ENCODE results near the gene SNRPD3. TPM values are rescaled to one million over a fixed set of nuclear protein-coding genes. Genes with fewer than 3 reads are reported as not detected.
"Not testable (repeated sequence)": the region's sequence is repeated elsewhere in the genome, so short reads cannot be mapped to it uniquely, and the experiment has no call there.

SNRPD3 gene
- polyA plus RNA-seq, 1 donor = 145 TPM

DNA sequence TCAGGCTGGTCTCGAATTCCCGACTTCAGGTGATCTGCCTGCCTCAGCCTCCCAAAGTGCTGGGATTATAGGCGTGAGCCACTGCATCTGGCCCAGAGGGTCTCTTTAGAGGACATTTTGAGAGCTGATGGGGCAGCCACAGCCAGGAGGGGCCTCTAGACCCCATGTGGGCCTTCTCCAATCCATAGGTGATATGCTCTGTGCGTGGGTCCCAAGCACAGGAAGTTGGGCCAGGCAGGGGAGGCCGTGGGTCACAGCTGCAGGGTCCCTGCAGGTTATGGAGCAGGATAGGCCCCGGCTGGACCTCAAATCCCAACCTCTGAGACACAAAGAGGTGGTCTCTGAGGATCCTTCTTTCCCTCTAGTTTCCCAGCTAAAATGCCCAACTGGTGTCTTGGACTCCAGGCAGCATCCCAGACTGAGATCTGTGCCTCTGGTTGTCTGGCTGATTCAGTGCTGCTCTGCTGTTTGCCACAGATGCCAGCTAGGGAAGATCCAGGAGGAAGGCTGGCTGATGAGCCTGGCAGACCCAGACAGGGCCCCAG lies 35.6 kb downstream of the SNRPD3 start:
- H3K4me3 ChIP-seq (ENCODE audit: low read length) = no peak overlapping the region
- no peak overlapping the region for H3K27ac ChIP-seq (ENCODE audit: low read length)
- DNase-seq = no peak
- WGBS (ENCODE audit: insufficient coverage, low lambda C conversion rate) = no CpG with 5 or more reads among the region's 6 CpGs
- no peaks in the 10 kb centered on the region for H3K27me3 ChIP-seq (ENCODE audit: control insufficient read depth, insufficient read depth, low read length)
- no peaks in the 10 kb centered on the region for H3K9me3 ChIP-seq (ENCODE audit: control insufficient read depth, low read depth, low read length)
- H3K36me3 ChIP-seq (ENCODE audit: control insufficient read depth, insufficient read depth, low read length) = peaks cover 28% of the 10 kb centered on the region
- H3K4me1 ChIP-seq (ENCODE audit: control insufficient read depth, insufficient read depth, low read length) = peaks cover 23% of the 10 kb centered on the region

DNA sequence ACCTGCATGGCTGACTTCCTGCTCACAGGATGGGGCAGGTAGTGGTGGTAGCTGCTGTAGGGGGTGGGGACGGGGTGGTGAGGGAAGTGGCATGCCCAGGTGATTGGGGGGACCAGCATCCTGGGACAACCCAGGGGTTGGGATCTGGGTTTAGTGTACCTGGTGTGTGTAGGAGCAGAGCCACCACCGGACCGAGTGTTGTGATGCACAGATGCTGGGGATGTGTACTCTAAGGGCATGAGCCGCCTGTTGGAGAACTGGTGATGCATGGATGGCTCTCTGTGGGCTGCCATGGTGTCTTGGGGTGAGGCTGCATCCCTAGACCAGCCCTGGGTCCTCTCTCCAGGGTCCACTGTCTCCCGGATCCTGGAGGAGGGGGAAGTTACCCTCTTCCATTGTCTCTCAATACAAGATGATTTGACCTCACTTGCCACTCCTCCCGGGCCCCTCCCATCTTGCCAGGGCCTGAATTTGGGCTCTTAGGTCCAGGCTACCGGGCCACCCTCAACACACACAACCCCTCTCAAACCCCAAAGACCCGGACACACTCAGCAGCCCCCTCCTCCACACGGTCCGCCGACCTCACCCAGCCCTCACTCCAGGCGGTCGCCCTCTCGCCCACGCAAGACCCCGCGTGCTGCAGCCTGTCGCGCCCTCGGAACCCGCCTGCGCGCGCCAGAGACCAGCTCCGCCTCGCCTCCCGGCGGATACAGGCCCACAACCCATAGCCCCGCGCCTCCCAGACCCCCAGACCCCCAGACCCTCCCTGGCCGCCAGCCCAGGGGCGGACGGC lies 36.5 kb downstream of the SNRPD3 start:
- Histone ChIP-seq H3K27me3 (ENCODE audit: control insufficient read depth, insufficient read depth, low read length) (no peaks in the 10 kb centered on the region), H3K36me3 (ENCODE audit: control insufficient read depth, insufficient read depth, low read length) (peaks cover 24% of the 10 kb centered on the region), H3K9me3 (ENCODE audit: control insufficient read depth, low read depth, low read length) (no peaks in the 10 kb centered on the region), H3K4me1 (ENCODE audit: control insufficient read depth, insufficient read depth, low read length) (peaks cover 23% of the 10 kb centered on the region), H3K4me3 (ENCODE audit: low read length) (peak overlapping the region; percentile 70), H3K27ac (ENCODE audit: low read length) (peak overlapping the region; percentile 75)
- DNase-seq = peak in 1 of 2 donors; percentile 49
- no CpG with 5 or more reads among the region's 33 CpGs for WGBS (ENCODE audit: insufficient coverage, low lambda C conversion rate)

DNA sequence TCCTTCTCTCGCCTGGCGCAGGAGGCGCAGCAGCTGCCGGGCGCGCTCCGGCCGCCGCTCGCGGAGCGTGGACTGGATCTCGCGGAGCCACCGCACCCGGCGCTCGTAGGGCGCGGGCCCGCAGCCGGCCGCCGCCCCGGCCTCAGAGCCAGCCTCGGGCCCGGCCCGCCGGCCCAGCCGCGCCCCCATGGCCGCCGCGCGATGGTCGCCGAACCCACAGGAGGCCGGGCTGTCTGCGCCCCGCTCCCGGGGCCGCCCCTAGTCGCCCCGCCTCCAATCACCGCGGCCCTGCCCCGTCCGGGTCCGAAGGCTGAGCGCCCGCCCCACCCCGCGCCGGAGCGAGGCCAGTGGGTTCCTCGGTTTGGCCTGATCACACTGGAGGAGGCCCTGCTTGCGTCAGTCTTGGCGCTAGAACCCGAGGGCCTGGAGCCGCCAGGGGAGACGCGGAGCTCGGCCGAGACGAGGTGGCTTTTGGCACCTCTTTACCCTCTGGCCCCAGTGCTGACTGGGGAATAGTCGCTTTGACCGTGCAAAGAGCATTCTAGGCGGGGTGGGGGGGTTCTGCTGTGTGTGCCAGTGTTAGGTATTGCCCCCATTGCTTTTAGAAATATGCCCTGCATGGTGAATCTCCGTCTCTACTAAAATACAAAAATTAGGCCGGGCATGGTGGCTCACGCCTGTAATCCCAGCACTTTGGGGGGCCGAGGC lies 37.2 kb downstream of the SNRPD3 start, which contains the start of gene LRRC75B:
Gene LRRC75B (minus strand): TSS at position 223 of the 708 bp plus-strand sequence. CDS start 34 bp downstream, at position 189.
- DNase-seq = peak; percentile 91 to 96
- Histone ChIP-seq H3K36me3 (ENCODE audit: control insufficient read depth, insufficient read depth, low read length) (peaks cover 17% of the 10 kb centered on the region), H3K9me3 (ENCODE audit: control insufficient read depth, low read depth, low read length) (no peaks in the 10 kb centered on the region), H3K27me3 (ENCODE audit: control insufficient read depth, insufficient read depth, low read length) (no peaks in the 10 kb centered on the region), H3K4me3 (ENCODE audit: low read length) (peak within 1 kb of the TSS; percentile 70), H3K27ac (ENCODE audit: low read length) (peak within 1 kb of the TSS; percentile 92), H3K4me1 (ENCODE audit: control insufficient read depth, insufficient read depth, low read length) (peaks cover 23% of the 10 kb centered on the region)
- no CpG with 5 or more reads among the region's 72 CpGs for WGBS (ENCODE audit: insufficient coverage, low lambda C conversion rate)

DNA sequence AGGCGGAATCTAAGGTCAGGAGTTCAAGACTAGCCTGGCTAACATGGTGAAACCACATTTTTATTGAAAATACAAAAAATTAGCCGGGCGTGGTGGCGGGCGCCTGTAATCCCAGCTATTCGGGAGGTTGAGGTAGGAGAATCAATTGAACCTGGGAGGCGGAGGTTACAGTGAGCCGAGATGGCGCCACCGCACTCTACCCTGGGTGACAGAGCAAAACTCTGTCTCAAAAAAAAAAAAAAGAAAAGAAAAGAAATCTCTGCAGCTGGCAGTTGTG lies 37.7 kb downstream of the SNRPD3 start:
- not testable (repeated sequence) for H3K27me3 ChIP-seq (ENCODE audit: control insufficient read depth, insufficient read depth, low read length); H3K9me3 ChIP-seq (ENCODE audit: control insufficient read depth, low read depth, low read length); DNase-seq
- 81% methylated on average over 6 of the region's 10 CpGs for WGBS (ENCODE audit: insufficient coverage, low lambda C conversion rate)
- peaks cover 12% of the 10 kb centered on the region for H3K36me3 ChIP-seq (ENCODE audit: control insufficient read depth, insufficient read depth, low read length)
- peak overlapping the region; percentile 92 for H3K27ac ChIP-seq (ENCODE audit: low read length)
- peak overlapping the region; percentile 41 for H3K4me3 ChIP-seq (ENCODE audit: low read length)
- peaks cover 23% of the 10 kb centered on the region for H3K4me1 ChIP-seq (ENCODE audit: control insufficient read depth, insufficient read depth, low read length)

DNA sequence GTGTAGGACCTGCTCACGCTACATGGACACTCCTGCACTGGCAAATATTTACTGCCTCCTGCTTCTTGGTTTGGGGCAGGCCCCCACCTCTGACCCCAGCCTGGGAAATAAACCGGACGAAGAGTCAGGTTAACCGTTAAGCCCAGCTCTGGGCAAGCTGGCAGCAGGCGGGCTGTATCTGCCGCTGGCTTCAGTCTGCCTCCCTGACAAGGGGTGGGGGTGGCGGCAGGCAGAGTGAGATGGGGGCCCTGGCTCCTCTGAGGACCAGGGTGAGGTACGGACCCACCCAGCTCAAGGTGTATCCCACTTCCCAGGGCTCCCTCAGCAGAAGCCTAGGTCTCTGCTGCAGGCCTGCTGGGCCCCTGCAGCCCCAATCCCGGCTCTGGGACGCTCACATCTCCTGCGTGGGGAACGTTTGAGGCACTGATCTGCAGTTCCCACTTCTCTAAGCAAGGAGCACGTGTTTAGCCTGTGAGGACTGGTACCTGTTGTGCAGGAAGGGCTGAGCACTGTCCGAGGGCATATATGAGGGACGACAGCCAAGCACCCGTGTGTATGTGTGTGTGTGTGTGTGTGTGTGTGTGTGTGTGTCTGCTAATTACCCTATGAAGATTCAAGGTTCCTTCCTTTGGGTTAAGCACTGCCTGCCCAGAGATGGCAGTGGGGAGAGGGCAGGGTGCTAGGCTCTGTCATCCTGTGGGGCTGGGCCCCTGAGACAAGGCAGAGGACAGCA lies 38.2 kb downstream of the SNRPD3 start:
- peaks cover 23% of the 10 kb centered on the region for H3K4me1 ChIP-seq (ENCODE audit: control insufficient read depth, insufficient read depth, low read length)
- peak; percentile 50 to 73 for DNase-seq
- peaks cover 7% of the 10 kb centered on the region for H3K36me3 ChIP-seq (ENCODE audit: control insufficient read depth, insufficient read depth, low read length)
- H3K4me3 ChIP-seq (ENCODE audit: low read length) = no peak overlapping the region
- peak overlapping the region; percentile 92 for H3K27ac ChIP-seq (ENCODE audit: low read length)
- no peaks in the 10 kb centered on the region for H3K27me3 ChIP-seq (ENCODE audit: control insufficient read depth, insufficient read depth, low read length)
- no peaks in the 10 kb centered on the region for H3K9me3 ChIP-seq (ENCODE audit: control insufficient read depth, low read depth, low read length)
- no CpG with 5 or more reads among the region's 16 CpGs for WGBS (ENCODE audit: insufficient coverage, low lambda C conversion rate)

DNA sequence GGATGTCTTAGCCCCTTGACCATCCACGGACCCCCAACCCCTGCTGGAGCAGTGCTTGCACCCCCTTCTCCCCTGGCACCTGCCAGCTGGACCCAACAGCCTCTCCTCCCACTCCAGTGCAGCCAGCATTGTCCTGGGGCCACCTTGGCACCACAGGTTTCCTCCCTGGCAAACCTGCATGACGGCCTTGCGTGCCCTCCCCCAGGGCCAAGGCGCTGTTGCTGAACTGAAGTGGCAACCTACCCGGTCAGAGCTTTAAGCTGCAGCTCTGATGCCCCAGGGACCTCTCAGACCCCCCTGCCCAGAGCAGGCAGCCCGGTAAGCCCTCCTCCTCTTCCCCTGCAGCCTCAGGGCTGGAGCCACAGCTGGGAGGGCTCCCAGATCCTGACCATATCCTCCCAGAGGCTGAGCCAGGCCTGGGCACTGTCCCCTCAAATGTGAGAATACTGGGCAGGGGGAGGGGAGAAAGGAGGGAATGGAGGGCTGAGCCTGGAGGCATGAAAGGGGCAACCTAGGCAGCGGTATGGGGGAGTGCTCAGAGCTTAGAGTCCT lies 38.8 kb downstream of the SNRPD3 start:
- Histone ChIP-seq H3K9me3 (ENCODE audit: control insufficient read depth, low read depth, low read length) (no peaks in the 10 kb centered on the region), H3K4me3 (ENCODE audit: low read length) (no peak overlapping the region), H3K27me3 (ENCODE audit: control insufficient read depth, insufficient read depth, low read length) (no peaks in the 10 kb centered on the region), H3K36me3 (ENCODE audit: control insufficient read depth, insufficient read depth, low read length) (peaks cover under 1% of the 10 kb centered on the region), H3K27ac (ENCODE audit: low read length) (no peak overlapping the region), H3K4me1 (ENCODE audit: control insufficient read depth, insufficient read depth, low read length) (peaks cover 28% of the 10 kb centered on the region)
- no CpG with 5 or more reads among the region's 7 CpGs for WGBS (ENCODE audit: insufficient coverage, low lambda C conversion rate)
- DNase-seq = no peak

DNA sequence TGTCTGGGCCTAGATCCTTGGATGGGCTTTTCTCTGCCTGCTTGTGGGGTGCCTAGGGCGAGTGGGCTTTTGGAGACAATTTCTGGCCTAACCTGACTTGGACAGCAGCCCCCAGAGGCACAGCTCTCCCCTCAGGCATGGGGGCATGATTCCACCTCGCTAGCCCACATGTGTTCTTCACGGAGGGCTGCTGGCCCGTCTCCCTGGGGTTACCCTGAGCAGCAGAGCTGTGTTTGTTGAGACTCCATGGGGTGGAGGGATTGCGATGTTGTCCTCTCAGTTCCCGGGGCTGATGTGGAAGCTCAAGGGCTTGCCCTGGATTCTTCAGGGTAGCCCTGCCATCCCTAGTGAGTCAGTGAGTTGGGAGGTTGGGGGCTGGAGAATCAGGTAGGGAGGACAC lies 39.4 kb downstream of the SNRPD3 start:
- WGBS (ENCODE audit: insufficient coverage, low lambda C conversion rate) = no CpG with 5 or more reads among the region's 6 CpGs
- Histone ChIP-seq H3K36me3 (ENCODE audit: control insufficient read depth, insufficient read depth, low read length) (no peaks in the 10 kb centered on the region), H3K9me3 (ENCODE audit: control insufficient read depth, low read depth, low read length) (no peaks in the 10 kb centered on the region), H3K4me1 (ENCODE audit: control insufficient read depth, insufficient read depth, low read length) (peaks cover 30% of the 10 kb centered on the region), H3K4me3 (ENCODE audit: low read length) (no peak overlapping the region), H3K27ac (ENCODE audit: low read length) (no peak overlapping the region), H3K27me3 (ENCODE audit: control insufficient read depth, insufficient read depth, low read length) (no peaks in the 10 kb centered on the region)
- no peak for DNase-seq

DNA sequence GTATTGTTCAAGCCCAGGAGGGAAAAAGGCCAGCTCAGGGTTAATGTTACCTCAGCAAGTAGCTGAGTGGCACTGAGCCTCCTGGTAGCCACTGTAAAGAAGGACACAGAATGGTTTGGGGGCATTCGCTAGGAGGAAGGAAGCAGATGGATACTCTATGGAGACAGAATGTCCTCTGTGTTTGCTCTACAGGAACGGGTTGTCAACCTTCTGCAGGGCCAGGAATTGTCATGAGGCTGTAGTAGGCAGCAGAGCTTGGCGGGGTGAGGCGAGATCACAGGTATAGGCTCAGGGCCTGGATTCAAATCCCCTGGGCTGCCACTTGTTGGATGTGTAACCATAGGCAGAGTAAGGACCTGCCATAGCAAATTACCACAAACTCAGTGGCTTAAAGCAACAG lies 40.1 kb downstream of the SNRPD3 start:
- Histone ChIP-seq H3K4me1 (ENCODE audit: control insufficient read depth, insufficient read depth, low read length) (peaks cover 35% of the 10 kb centered on the region), H3K36me3 (ENCODE audit: control insufficient read depth, insufficient read depth, low read length) (no peaks in the 10 kb centered on the region), H3K9me3 (ENCODE audit: control insufficient read depth, low read depth, low read length) (no peaks in the 10 kb centered on the region), H3K27ac (ENCODE audit: low read length) (no peak overlapping the region), H3K4me3 (ENCODE audit: low read length) (no peak overlapping the region), H3K27me3 (ENCODE audit: control insufficient read depth, insufficient read depth, low read length) (no peaks in the 10 kb centered on the region)
- WGBS (ENCODE audit: insufficient coverage, low lambda C conversion rate) = no CpG with 5 or more reads among the region's 4 CpGs
- DNase-seq = no peak

DNA sequence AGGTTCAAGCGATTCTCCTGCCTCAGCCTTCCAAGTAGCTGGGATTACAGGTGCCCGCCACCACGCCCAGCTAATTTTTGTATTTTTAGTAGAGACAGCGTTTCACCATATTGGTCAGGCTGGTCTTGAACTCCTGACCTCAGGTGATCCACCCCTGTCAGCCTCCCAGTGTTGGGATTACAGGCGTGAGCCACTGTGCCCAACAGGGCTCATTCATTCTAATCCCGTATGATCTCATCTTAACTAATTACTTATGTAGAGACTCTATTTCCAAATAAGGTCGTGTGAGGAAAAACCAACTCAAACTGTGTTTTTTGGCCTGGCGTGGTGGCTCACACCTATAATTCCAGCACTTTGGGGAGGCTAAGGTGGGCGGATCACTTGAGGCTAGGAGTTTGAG lies 41.3 kb downstream of the SNRPD3 start:
- not testable (repeated sequence) for H3K27me3 ChIP-seq (ENCODE audit: control insufficient read depth, insufficient read depth, low read length); H3K36me3 ChIP-seq (ENCODE audit: control insufficient read depth, insufficient read depth, low read length); H3K4me3 ChIP-seq (ENCODE audit: low read length); DNase-seq; H3K9me3 ChIP-seq (ENCODE audit: control insufficient read depth, low read depth, low read length); H3K27ac ChIP-seq (ENCODE audit: low read length)
- peaks cover 40% of the 10 kb centered on the region for H3K4me1 ChIP-seq (ENCODE audit: control insufficient read depth, insufficient read depth, low read length)
- WGBS (ENCODE audit: insufficient coverage, low lambda C conversion rate) = no CpG with 5 or more reads among the region's 9 CpGs

DNA sequence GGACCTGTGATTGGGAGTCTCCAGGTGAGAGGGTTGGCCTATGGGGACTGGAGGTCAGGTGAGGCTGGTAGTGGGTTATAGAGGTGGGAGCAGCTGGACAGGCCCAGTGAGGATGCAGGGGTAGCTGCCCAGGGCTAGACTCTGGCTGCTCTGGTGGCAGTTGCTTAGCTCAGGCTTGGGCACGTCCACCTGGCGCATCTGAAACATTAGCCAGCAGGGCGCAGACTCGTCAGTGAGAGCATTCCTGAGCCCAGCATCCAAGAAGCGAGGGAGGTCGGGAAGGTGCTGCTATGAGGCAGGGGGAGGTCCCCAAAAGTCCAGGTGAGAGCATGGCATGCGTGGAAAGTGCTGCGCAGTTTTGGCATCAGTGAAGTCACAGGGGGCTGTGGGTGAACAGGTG lies 43.7 kb downstream of the SNRPD3 start:
- 100% methylated on average over 2 of the region's 8 CpGs for WGBS (ENCODE audit: insufficient coverage, low lambda C conversion rate)
- no peaks in the 10 kb centered on the region for H3K27me3 ChIP-seq (ENCODE audit: control insufficient read depth, insufficient read depth, low read length)
- H3K4me1 ChIP-seq (ENCODE audit: control insufficient read depth, insufficient read depth, low read length) = peaks cover 29% of the 10 kb centered on the region
- H3K4me3 ChIP-seq (ENCODE audit: low read length) = no peak overlapping the region
- DNase-seq = no peak
- H3K9me3 ChIP-seq (ENCODE audit: control insufficient read depth, low read depth, low read length) = no peaks in the 10 kb centered on the region
- no peaks in the 10 kb centered on the region for H3K36me3 ChIP-seq (ENCODE audit: control insufficient read depth, insufficient read depth, low read length)
- H3K27ac ChIP-seq (ENCODE audit: low read length) = no peak overlapping the region

Data from large intestine (tissue), 3 donors.